ENCODE data around the gene METAP1D. TPM values are rescaled to one million over a fixed set of nuclear protein-coding genes. Genes with fewer than 3 reads are reported as not detected.

Gene METAP1D
- total RNA-seq, 4 donors from 2014 or later, result 5.2 to 30.9 (median 7.3) TPM

- H3K27ac ChIP-seq, result no peak overlapping the region
- intact Hi-C loops (cut with DNase I), result no loop called here
- no peaks in the 10 kb centered on the region for H3K27me3 ChIP-seq
- H3K9me3 ChIP-seq, result no peaks in the 10 kb centered on the region
- no peak overlapping the region for H3K4me3 ChIP-seq (replicated peaks in 1 of 3)
- H3K36me3 ChIP-seq, result peaks cover 14 to 16% of the 10 kb centered on the region in 2 donors
- WGBS, 2 donors, result 90 to 93% methylated on average over 3 of the region's 3 CpGs
- DNase-seq, result no peak
- TF ChIP-seq POLR2A (IDR thresholded peaks at IDR 0.05) (no peak), CTCF (IDR thresholded peaks at IDR 0.05) (no peak)
- H3K4me1 ChIP-seq, result no peaks in the 10 kb centered on the region
Measured at GRCh38 chr2:171965238-171965637, 34.5 kb upstream of the METAP1D start.

GRCh38 chr2:171965661-171966060 lies 34.1 kb upstream of the METAP1D start:
- Histone ChIP-seq H3K4me3 (replicated peaks in 1 of 3) (no peak overlapping the region), H3K4me1 (no peaks in the 10 kb centered on the region), H3K27ac (no peak overlapping the region), H3K36me3 (peaks cover 14 to 16% of the 10 kb centered on the region in 2 donors), H3K27me3 (no peaks in the 10 kb centered on the region), H3K9me3 (no peaks in the 10 kb centered on the region)
- DNase-seq, result no peak
- WGBS, 2 donors, result 98 to 100% methylated on average over 3 of the region's 3 CpGs
- TF ChIP-seq POLR2A (IDR thresholded peaks at IDR 0.05) (no peak), CTCF (IDR thresholded peaks at IDR 0.05) (no peak)
- intact Hi-C loops (cut with DNase I), result no loop called here

GRCh38 chr2:171966235-171966634 lies 33.5 kb upstream of the METAP1D start:
- no peaks in the 10 kb centered on the region for H3K9me3 ChIP-seq
- TF ChIP-seq POLR2A (IDR thresholded peaks at IDR 0.05) (no peak), CTCF (IDR thresholded peaks at IDR 0.05) (no peak)
- 96 to 97% methylated on average over 8 of the region's 8 CpGs for WGBS, 2 donors
- no peak for DNase-seq
- intact Hi-C loops (cut with DNase I), result no loop called here
- no peaks in the 10 kb centered on the region for H3K27me3 ChIP-seq
- H3K4me3 ChIP-seq (replicated peaks in 1 of 3), result no peak overlapping the region
- no peak overlapping the region for H3K27ac ChIP-seq
- H3K36me3 ChIP-seq, result peaks cover 14 to 16% of the 10 kb centered on the region in 2 donors
- H3K4me1 ChIP-seq, result no peaks in the 10 kb centered on the region

GRCh38 chr2:171966688-171967087 lies 33.1 kb upstream of the METAP1D start:
- Histone ChIP-seq H3K4me3 (replicated peaks in 1 of 3) (no peak overlapping the region), H3K27me3 (no peaks in the 10 kb centered on the region), H3K9me3 (no peaks in the 10 kb centered on the region), H3K36me3 (peaks cover 14 to 16% of the 10 kb centered on the region in 2 donors), H3K4me1 (no peaks in the 10 kb centered on the region), H3K27ac (no peak overlapping the region)
- TF ChIP-seq CTCF (IDR thresholded peaks at IDR 0.05) (no peak), POLR2A (IDR thresholded peaks at IDR 0.05) (no peak)
- no peak for DNase-seq
- intact Hi-C loops (cut with DNase I), result no loop called here

- no peak for TF ChIP-seq POLR2A (IDR thresholded peaks at IDR 0.05)
- TF ChIP-seq CTCF (IDR thresholded peaks at IDR 0.05), result no peak
- DNase-seq, result no peak
Measured at GRCh38 chr2:171968509-171968908, 31.2 kb upstream of the METAP1D start.

More at GRCh38 chr2:171968509-171968908, 31.2 kb upstream of the METAP1D start:
- no peak overlapping the region for H3K4me3 ChIP-seq (replicated peaks in 1 of 3)
- H3K9me3 ChIP-seq, result no peaks in the 10 kb centered on the region
- H3K27me3 ChIP-seq, result no peaks in the 10 kb centered on the region
- H3K36me3 ChIP-seq, result peaks cover 14 to 16% of the 10 kb centered on the region in 2 donors
- no peak overlapping the region for H3K27ac ChIP-seq
- H3K4me1 ChIP-seq, result no peaks in the 10 kb centered on the region
- intact Hi-C loops (cut with DNase I), result no loop called here

Data from thyroid gland (tissue), 4 donors.